GM12878 (cell line): ENCODE measurements around the gene FAM193B. TPM values are rescaled to one million over a fixed set of nuclear protein-coding genes. Genes with fewer than 3 reads are reported as not detected.

Experiments used
- ATAC-seq: fragments of 200-7000 bp; cut with Tn5 transposase; 3 replicates; pipeline ENCODE4 v1.9.1; 2020; ENCODE audit warnings: mild to moderate bottlenecking, moderate library complexity
- BruUV-seq: library from RNA; stranded (reverse); fragments of 400-500 nt; replicated peaks from 2 replicates; lab custom pipeline; 2021; lab: Mats Ljungman, UMichigan
- CTCF ChIA-PET: fragments of 300-600 bp; sonication (Branson Sonifier 250); formaldehyde crosslinking; extraction: SDS; loops from one replicate; lab custom pipeline; 2021; ENCODE audit warnings: inconsistent platforms; lab: Yijun Ruan, JAX
- POLR2A ChIA-PET: fragments of 350-600 bp; formaldehyde crosslinking; extraction: SDS; loops from one replicate; lab custom pipeline; 2021; ENCODE audit warnings: inconsistent platforms; lab: Charles Lee
- RAD21 ChIA-PET: fragments of 300-600 bp; sonication (Branson Sonifier 250); formaldehyde crosslinking; loops from one replicate; lab custom pipeline; 2023; ENCODE audit warnings: antibody characterized with exemption; ENCODE audit not compliant: unreplicated experiment; lab: Charles Lee
- SMC1A ChIA-PET: fragments of 300-600 bp; sonication (Branson Sonifier 250); formaldehyde crosslinking; loops from one replicate; lab custom pipeline; 2023; ENCODE audit not compliant: unreplicated experiment, uncharacterized antibody; lab: Charles Lee
- DNase-seq: peaks from one replicate; pipeline ENCODE4 v3.0.0-alpha.2; 2011; ENCODE audit warnings: low read depth, low spot score
- FAIRE-seq: peaks from 3 replicates; lab custom pipeline; 2011; peaks lifted over from hg19 to GRCh38; lab: Jason Lieb, UNC
- H2AFZ ChIP-seq: 2 replicates; pipeline ENCODE4 v1.6.0; 2011; ENCODE audit warnings: low read depth, low read length, control low read depth; ENCODE audit not compliant: control insufficient read depth
- H3K27ac ChIP-seq: 2 replicates; pipeline ENCODE4 v1.5.1; 2011; ENCODE audit warnings: control low read depth; ENCODE audit not compliant: control insufficient read depth, insufficient read depth
- H3K27me3 ChIP-seq, 2 experiments: replicated peaks in 1 of 2; 2 replicates each; pipeline versions ENCODE4 v1.6.0 to v1.6.1; 2011; ENCODE audit warnings: low read length in 1 of 2; ENCODE audit not compliant: control insufficient read depth in 2 of 2, insufficient read depth in 2 of 2
- H3K36me3 ChIP-seq, 2 experiments: 2 replicates each; pipeline ENCODE4 v1.5.1; 2011; ENCODE audit warnings: low read length in 1 of 2; ENCODE audit not compliant: control insufficient read depth in 2 of 2, insufficient read depth in 2 of 2
- H3K4me1 ChIP-seq: 2 replicates; pipeline ENCODE4 v1.6.1; 2011; ENCODE audit warnings: mild to moderate bottlenecking, low read length, moderate library complexity, mixed read lengths; ENCODE audit not compliant: control insufficient read depth, insufficient read depth
- H3K4me2 ChIP-seq: 2 replicates; pipeline ENCODE4 v1.6.0; 2011; ENCODE audit warnings: control low read depth; ENCODE audit not compliant: control insufficient read depth, insufficient read depth
- H3K4me3 ChIP-seq: fragments of 200-600 bp; sonication (generic); 2 replicates; pipeline ENCODE4 v1.5.1; 2016
- H3K79me2 ChIP-seq: 2 replicates; pipeline ENCODE4 v1.6.0; 2011; ENCODE audit warnings: low read length; ENCODE audit not compliant: control insufficient read depth, insufficient read depth
- H3K9ac ChIP-seq: 2 replicates; pipeline ENCODE4 v1.8.0; 2011; ENCODE audit warnings: low read length, control low read depth, mixed read lengths; ENCODE audit not compliant: control insufficient read depth, insufficient read depth
- H3K9me3 ChIP-seq: replicated peaks from 3 replicates; pipeline ENCODE4 v1.5.1; 2011; ENCODE audit warnings: mild to moderate bottlenecking, low read length; ENCODE audit not compliant: control insufficient read depth, insufficient read depth
- H4K20me1 ChIP-seq: 2 replicates; pipeline ENCODE4 v1.6.0; 2011; ENCODE audit not compliant: control insufficient read depth, insufficient read depth
- HDAC2 ChIP-seq: fragments of 200-600 bp; sonication (generic); IDR thresholded peaks from 2 replicates; pipeline ENCODE4 v1.6.1; 2017
- MTA2 ChIP-seq: fragments of 450-650 bp; IDR thresholded peaks from 2 replicates; pipeline ENCODE4 v1.6.1; 2016; ENCODE audit warnings: low read depth, mild to moderate bottlenecking, moderate library complexity
- PAX8 ChIP-seq: fragments of 450-650 bp; IDR thresholded peaks from 2 replicates; pipeline ENCODE4 v1.6.1; 2017; ENCODE audit warnings: mild to moderate bottlenecking, moderate library complexity
- POLR2A ChIP-seq: IDR thresholded peaks from 2 replicates; pipeline ENCODE4 v1.6.1; 2011; ENCODE audit warnings: low read depth, mild to moderate bottlenecking, low read length
- POLR2AphosphoS2 ChIP-seq: IDR thresholded peaks from 2 replicates; pipeline ENCODE4 v1.6.1; 2011; ENCODE audit warnings: low read depth, mild to moderate bottlenecking, low read length, improper control_type of control experiment, moderate library complexity
- SMAD1 ChIP-seq: fragments of 450-650 bp; IDR thresholded peaks from 2 replicates; pipeline ENCODE4 v1.6.1; 2018; ENCODE audit warnings: mild to moderate bottlenecking, low read depth; ENCODE audit not compliant: partially characterized antibody
- ZNF274 ChIP-seq: IDR thresholded peaks from one replicate; pipeline ENCODE4 v1.8.0; 2011; ENCODE audit not compliant: insufficient read length, insufficient read depth
- ZZZ3 ChIP-seq: IDR thresholded peaks from 2 replicates; pipeline ENCODE4 v1.6.1; 2011; ENCODE audit warnings: low read depth; ENCODE audit not compliant: control insufficient read depth, insufficient read length
- WGBS: methylation state at CpG from one replicate; pipeline ENCODE4 v1.1.6; 2016; ENCODE audit warnings: low lambda C conversion rate; ENCODE audit not compliant: insufficient replicate concordance, insufficient coverage; ENCODE audit errors: missing lambda C conversion rate; 5-methylcytosine and 5-hydroxymethylcytosine counted together
- in situ Hi-C: fragments of 300-500 bp; cut with MboI; formaldehyde crosslinking; loops from 9 replicates; pipeline ENCODE4 v1.14.3; 2018; ENCODE audit warnings: mixed read lengths
- intact Hi-C: fragments of 100-400 bp; cut with micrococcal nuclease; formaldehyde crosslinking; loops from one replicate; pipeline ENCODE4 v1.14.2; 2022; ENCODE audit not compliant: unreplicated experiment
- polyA plus RNA-seq, 11 experiments: library from polyadenylated mRNA; depleted of rRNA in 4 of 11; unstranded in 6 of 11; stranded (reverse) in 5 of 11; fragments of >200 nt; fragmentation: Nextera tagmentation in 4 of 11; fragmentation: Illumina TruSeq in 1 of 11; extraction: Ambion mirVana in 4 of 11; extraction: Trizol in 1 of 11; gene quantifications; 1 replicate in 1 of 11; 2 replicates in 10 of 11; pipeline versions ENCODE4 v1.2.1 to v1.2.3, GENCODE V29; 2011 to 2016; ENCODE audit warnings: inconsistent platforms in 2 of 11, missing spikeins in 2 of 11, low read depth in 1 of 11
- total RNA-seq, 4 experiments: library from RNA; depleted of rRNA in 3 of 4; stranded (reverse); fragments of >200 nt in 3 of 4; fragmentation: Illumina TruSeq in 1 of 4; extraction: Trizol in 1 of 4; gene quantifications; 2 replicates each; pipeline versions ENCODE4 v1.2.1 to v1.2.3, GENCODE V29; 2013 to 2021
- TF ChIP-seq, protein P1 (sequence below): fragments of 450-650 bp; IDR thresholded peaks from 2 replicates; pipeline ENCODE4 v1.6.1; 2018; ENCODE audit warnings: borderline replicate concordance, mild to moderate bottlenecking; ENCODE audit not compliant: partially characterized antibody

Gene FAM193B
- total and polyA plus RNA-seq, 10 of the 15 experiments (the other 5 are each of a cell fraction or from before 2014, with no cell fraction given) = 3.3 to 47.0 (median 25.1) TPM

- POLR2A ChIA-PET = interaction anchor here (0.7 kb wide), 1 partner anchor 47 kb away, joined by 4 read pairs; no protein-coding TSS in a partner anchor
- no peak overlapping the region for H3K4me3 ChIP-seq
- intact Hi-C loops = loop anchor here (10.0 kb wide), 1 partner anchor 292 kb away; the partner anchor contains the start of genes PRELID1 and RAB24
Measured at GRCh38 chr5:177596775-177597238, 42.4 kb upstream of the FAM193B start.

More at GRCh38 chr5:177596775-177597238, 42.4 kb upstream of the FAM193B start:
- ChIA-PET CTCF (no interaction called here), RAD21 (no interaction called here), SMC1A (no interaction called here)
- Histone ChIP-seq H3K9me3 (no peaks in the 10 kb centered on the region), H3K4me1 (peaks cover 11% of the 10 kb centered on the region), H3K4me2 (no peak overlapping the region), H3K36me3 (peaks cover 14 to 30% of the 10 kb centered on the region in 2 experiments; a peak in 3 of 4 replicates), H4K20me1 (no peaks in the 10 kb centered on the region), H3K9ac (no peak overlapping the region), H3K27me3 (no peaks in the 10 kb centered on the region), H3K27ac (no peak overlapping the region), H2AFZ (no peak overlapping the region), H3K79me2 (peaks cover 34% of the 10 kb centered on the region)
- in situ Hi-C loops = no loop called here
- DNase-seq = no peak
- no TSS peak for BruUV-seq
- no peak for ATAC-seq
- TF ChIP-seq POLR2AphosphoS2 (0 out of 2 replicates have a peak, but pooled peaks have one; percentile 49), PAX8 (no peak), HDAC2 (no peak), ZZZ3 (no peak), SMAD1 (no peak), MTA2 (no peak), POLR2A (peak; percentile 2; the same call in 1 of the 2 replicates), ZNF274 (no peak)
- TF ChIP-seq, protein P1, sequence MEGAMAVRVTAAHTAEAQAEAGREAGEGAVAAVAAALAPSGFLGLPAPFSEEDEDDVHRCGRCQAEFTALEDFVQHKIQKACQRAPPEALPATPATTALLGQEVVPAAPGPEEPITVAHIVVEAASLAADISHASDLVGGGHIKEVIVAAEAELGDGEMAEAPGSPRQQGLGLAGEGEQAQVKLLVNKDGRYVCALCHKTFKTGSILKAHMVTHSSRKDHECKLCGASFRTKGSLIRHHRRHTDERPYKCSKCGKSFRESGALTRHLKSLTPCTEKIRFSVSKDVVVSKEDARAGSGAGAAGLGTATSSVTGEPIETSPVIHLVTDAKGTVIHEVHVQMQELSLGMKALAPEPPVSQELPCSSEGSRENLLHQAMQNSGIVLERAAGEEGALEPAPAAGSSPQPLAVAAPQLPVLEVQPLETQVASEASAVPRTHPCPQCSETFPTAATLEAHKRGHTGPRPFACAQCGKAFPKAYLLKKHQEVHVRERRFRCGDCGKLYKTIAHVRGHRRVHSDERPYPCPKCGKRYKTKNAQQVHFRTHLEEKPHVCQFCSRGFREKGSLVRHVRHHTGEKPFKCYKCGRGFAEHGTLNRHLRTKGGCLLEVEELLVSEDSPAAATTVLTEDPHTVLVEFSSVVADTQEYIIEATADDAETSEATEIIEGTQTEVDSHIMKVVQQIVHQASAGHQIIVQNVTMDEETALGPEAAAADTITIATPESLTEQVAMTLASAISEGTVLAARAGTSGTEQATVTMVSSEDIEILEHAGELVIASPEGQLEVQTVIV = no peak
- FAIRE-seq = no peak
- 100% methylated on average over 2 of the region's 2 CpGs for WGBS
